K562 (cell line): ENCODE measurements around the gene SLC20A1. TPM values are rescaled to one million over a fixed set of nuclear protein-coding genes. Genes with fewer than 3 reads are reported as not detected.

Experiments
- CBFB ChIP-seq: sonication (generic); formaldehyde crosslinking; IDR thresholded peaks from 2 replicates; pipeline ENCODE4 v1.4.0; 2020; ENCODE audit warnings: mild to moderate bottlenecking, missing genetic modification reagents
- DIDO1 ChIP-seq: fragments of 450-650 bp; IDR thresholded peaks from 2 replicates; pipeline ENCODE4 v1.6.1; 2016; ENCODE audit warnings: low read depth, missing biosample characterization, missing genetic modification characterization
- E2F3 ChIP-seq: fragments of 250-450 bp; sonication (Bioruptor Pico); IDR thresholded peaks from 2 replicates; pipeline ENCODE4 v1.4.0; 2020; ENCODE audit warnings: mild to moderate bottlenecking
- EWSR1 ChIP-seq: fragments of 450-650 bp; IDR thresholded peaks from 2 replicates; pipeline ENCODE4 v1.6.1; 2018; ENCODE audit warnings: borderline replicate concordance, mild to moderate bottlenecking, low read depth, moderate library complexity; ENCODE audit not compliant: partially characterized antibody
- GTF2A2 ChIP-seq: IDR thresholded peaks from 2 replicates; pipeline ENCODE4 v1.6.1; 2016; ENCODE audit warnings: mild to moderate bottlenecking, missing genetic modification characterization, missing compliant biosample characterization
- HLTF ChIP-seq: fragments of 450-650 bp; IDR thresholded peaks from 2 replicates; pipeline ENCODE4 v1.6.1; 2016
- KAT7 ChIP-seq: sonication (generic); formaldehyde crosslinking; IDR thresholded peaks from 2 replicates; pipeline ENCODE4 v1.8.0; 2022; ENCODE audit warnings: missing genetic modification reagents, mild to moderate bottlenecking, borderline replicate concordance
- MYBL2 ChIP-seq, 2 experiments: fragments of 450-650 bp in 1 of 2; sonication (generic) in 1 of 2; formaldehyde crosslinking in 1 of 2; IDR thresholded peaks; 2 replicates each; pipeline versions ENCODE4 v1.6.1 to v1.8.1; 2017 to 2022; ENCODE audit warnings: borderline replicate concordance in 1 of 2, inconsistent platforms in 1 of 2, low read depth in 1 of 2, mild to moderate bottlenecking in 1 of 2, missing genetic modification reagents in 1 of 2, moderate library complexity in 1 of 2
- NR2F6 ChIP-seq: fragments of 450-650 bp; formaldehyde crosslinking; IDR thresholded peaks from 2 replicates; pipeline ENCODE4 v1.4.0; 2020; ENCODE audit warnings: mild to moderate bottlenecking
- PML ChIP-seq: IDR thresholded peaks from 2 replicates; pipeline ENCODE4 v1.6.1; 2012; ENCODE audit warnings: low read length, inconsistent platforms
- RFX7 ChIP-seq: fragments of 250-450 bp; sonication (Bioruptor Pico); IDR thresholded peaks from 2 replicates; pipeline ENCODE4 v1.5.1; 2021; ENCODE audit warnings: mild to moderate bottlenecking
- SRSF7 ChIP-seq: fragments of 200-400 bp; formaldehyde crosslinking; optimal IDR thresholded peaks from 2 replicates; pipeline ENCODE3; 2017; ENCODE audit warnings: mild to moderate bottlenecking, low read depth, low read length
- ZNF121 ChIP-seq: sonication (generic); formaldehyde crosslinking; conservative IDR thresholded peaks from 2 replicates; pipeline ENCODE4 v1.8.0; 2022; ENCODE audit warnings: missing genetic modification reagents
- ZNF143 ChIP-seq: sonication (generic); formaldehyde crosslinking; IDR thresholded peaks from 2 replicates; pipeline ENCODE4 v1.9.0; 2022; ENCODE audit warnings: mild to moderate bottlenecking, missing genetic modification reagents
- polyA plus RNA-seq, 8 experiments: library from polyadenylated mRNA; depleted of rRNA in 4 of 8; stranded (reverse) in 5 of 8; unstranded in 3 of 8; fragments of >200 nt; fragmentation: Nextera tagmentation in 2 of 8; fragmentation: Illumina TruSeq in 1 of 8; extraction: Ambion mirVana in 2 of 8; extraction: Trizol in 1 of 8; gene quantifications; 2 replicates each; pipeline versions ENCODE4 v1.2.1 to v1.2.3, GENCODE V29; 2011 to 2014; ENCODE audit warnings: inconsistent platforms in 1 of 8, missing spikeins in 1 of 8
- total RNA-seq, 7 experiments: library from RNA; depleted of rRNA in 6 of 7; stranded (reverse); fragments of >200 nt in 6 of 7; fragmentation: Illumina TruSeq in 2 of 7; extraction: Trizol in 2 of 7; gene quantifications; 2 replicates each; pipeline versions ENCODE4 v1.2.1 to v1.2.3, GENCODE V29; 2011 to 2021; ENCODE audit warnings: low replicate concordance in 1 of 7
- TF ChIP-seq, protein P1 (sequence below): fragments of 450-650 bp; IDR thresholded peaks from 2 replicates; pipeline ENCODE4 v1.6.1; 2016; ENCODE audit warnings: mild to moderate bottlenecking, moderate library complexity
- TF ChIP-seq, protein P2 (sequence below), 3 experiments: IDR thresholded peaks in 2 of 3; conservative IDR thresholded peaks in 1 of 3; 2 replicates each; pipeline ENCODE4 v1.5.1; 2011 to 2012; ENCODE audit warnings: low read length in 3 of 3, mild to moderate bottlenecking in 3 of 3, control low read depth in 2 of 3, improper control_type of control experiment in 1 of 3, inconsistent platforms in 1 of 3, low read depth in 1 of 3, mixed read lengths in 1 of 3, moderate library complexity in 1 of 3; ENCODE audit not compliant: insufficient read depth in 2 of 3

Gene SLC20A1
- total and polyA plus RNA-seq, 9 of the 15 experiments (the other 6 are each of a cell fraction or from before 2014, with no cell fraction given), result 53.8 to 150 (median 74.7) TPM

GRCh38 chr2:112712903-112713584, 67.3 kb downstream of the SLC20A1 start (continued):
- TF ChIP-seq, protein P1, sequence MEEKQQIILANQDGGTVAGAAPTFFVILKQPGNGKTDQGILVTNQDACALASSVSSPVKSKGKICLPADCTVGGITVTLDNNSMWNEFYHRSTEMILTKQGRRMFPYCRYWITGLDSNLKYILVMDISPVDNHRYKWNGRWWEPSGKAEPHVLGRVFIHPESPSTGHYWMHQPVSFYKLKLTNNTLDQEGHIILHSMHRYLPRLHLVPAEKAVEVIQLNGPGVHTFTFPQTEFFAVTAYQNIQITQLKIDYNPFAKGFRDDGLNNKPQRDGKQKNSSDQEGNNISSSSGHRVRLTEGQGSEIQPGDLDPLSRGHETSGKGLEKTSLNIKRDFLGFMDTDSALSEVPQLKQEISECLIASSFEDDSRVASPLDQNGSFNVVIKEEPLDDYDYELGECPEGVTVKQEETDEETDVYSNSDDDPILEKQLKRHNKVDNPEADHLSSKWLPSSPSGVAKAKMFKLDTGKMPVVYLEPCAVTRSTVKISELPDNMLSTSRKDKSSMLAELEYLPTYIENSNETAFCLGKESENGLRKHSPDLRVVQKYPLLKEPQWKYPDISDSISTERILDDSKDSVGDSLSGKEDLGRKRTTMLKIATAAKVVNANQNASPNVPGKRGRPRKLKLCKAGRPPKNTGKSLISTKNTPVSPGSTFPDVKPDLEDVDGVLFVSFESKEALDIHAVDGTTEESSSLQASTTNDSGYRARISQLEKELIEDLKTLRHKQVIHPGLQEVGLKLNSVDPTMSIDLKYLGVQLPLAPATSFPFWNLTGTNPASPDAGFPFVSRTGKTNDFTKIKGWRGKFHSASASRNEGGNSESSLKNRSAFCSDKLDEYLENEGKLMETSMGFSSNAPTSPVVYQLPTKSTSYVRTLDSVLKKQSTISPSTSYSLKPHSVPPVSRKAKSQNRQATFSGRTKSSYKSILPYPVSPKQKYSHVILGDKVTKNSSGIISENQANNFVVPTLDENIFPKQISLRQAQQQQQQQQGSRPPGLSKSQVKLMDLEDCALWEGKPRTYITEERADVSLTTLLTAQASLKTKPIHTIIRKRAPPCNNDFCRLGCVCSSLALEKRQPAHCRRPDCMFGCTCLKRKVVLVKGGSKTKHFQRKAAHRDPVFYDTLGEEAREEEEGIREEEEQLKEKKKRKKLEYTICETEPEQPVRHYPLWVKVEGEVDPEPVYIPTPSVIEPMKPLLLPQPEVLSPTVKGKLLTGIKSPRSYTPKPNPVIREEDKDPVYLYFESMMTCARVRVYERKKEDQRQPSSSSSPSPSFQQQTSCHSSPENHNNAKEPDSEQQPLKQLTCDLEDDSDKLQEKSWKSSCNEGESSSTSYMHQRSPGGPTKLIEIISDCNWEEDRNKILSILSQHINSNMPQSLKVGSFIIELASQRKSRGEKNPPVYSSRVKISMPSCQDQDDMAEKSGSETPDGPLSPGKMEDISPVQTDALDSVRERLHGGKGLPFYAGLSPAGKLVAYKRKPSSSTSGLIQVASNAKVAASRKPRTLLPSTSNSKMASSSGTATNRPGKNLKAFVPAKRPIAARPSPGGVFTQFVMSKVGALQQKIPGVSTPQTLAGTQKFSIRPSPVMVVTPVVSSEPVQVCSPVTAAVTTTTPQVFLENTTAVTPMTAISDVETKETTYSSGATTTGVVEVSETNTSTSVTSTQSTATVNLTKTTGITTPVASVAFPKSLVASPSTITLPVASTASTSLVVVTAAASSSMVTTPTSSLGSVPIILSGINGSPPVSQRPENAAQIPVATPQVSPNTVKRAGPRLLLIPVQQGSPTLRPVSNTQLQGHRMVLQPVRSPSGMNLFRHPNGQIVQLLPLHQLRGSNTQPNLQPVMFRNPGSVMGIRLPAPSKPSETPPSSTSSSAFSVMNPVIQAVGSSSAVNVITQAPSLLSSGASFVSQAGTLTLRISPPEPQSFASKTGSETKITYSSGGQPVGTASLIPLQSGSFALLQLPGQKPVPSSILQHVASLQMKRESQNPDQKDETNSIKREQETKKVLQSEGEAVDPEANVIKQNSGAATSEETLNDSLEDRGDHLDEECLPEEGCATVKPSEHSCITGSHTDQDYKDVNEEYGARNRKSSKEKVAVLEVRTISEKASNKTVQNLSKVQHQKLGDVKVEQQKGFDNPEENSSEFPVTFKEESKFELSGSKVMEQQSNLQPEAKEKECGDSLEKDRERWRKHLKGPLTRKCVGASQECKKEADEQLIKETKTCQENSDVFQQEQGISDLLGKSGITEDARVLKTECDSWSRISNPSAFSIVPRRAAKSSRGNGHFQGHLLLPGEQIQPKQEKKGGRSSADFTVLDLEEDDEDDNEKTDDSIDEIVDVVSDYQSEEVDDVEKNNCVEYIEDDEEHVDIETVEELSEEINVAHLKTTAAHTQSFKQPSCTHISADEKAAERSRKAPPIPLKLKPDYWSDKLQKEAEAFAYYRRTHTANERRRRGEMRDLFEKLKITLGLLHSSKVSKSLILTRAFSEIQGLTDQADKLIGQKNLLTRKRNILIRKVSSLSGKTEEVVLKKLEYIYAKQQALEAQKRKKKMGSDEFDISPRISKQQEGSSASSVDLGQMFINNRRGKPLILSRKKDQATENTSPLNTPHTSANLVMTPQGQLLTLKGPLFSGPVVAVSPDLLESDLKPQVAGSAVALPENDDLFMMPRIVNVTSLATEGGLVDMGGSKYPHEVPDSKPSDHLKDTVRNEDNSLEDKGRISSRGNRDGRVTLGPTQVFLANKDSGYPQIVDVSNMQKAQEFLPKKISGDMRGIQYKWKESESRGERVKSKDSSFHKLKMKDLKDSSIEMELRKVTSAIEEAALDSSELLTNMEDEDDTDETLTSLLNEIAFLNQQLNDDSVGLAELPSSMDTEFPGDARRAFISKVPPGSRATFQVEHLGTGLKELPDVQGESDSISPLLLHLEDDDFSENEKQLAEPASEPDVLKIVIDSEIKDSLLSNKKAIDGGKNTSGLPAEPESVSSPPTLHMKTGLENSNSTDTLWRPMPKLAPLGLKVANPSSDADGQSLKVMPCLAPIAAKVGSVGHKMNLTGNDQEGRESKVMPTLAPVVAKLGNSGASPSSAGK, result no peak
- TF ChIP-seq SRSF7 (no peak), DIDO1 (tag) (no peak), HLTF (no peak), NR2F6 (no peak), GTF2A2 (tag) (no peak), E2F3 (CRISPR knock-in tag) (no peak), MYBL2 (IDR thresholded peaks at IDR 0.05; ENCODE audit: low read depth) (no peak), MYBL2 (CRISPR knock-in tag; IDR thresholded peaks at IDR 0.05; ENCODE audit: borderline replicate concordance) (no peak), ZNF143 (CRISPR knock-in tag) (no peak), CBFB (CRISPR knock-in tag) (no peak), PML (no peak), RFX7 (CRISPR knock-in tag) (no peak), EWSR1 (no peak), KAT7 (CRISPR knock-in tag) (no peak), ZNF121 (CRISPR knock-in tag) (no peak)
- TF ChIP-seq, protein P2, sequence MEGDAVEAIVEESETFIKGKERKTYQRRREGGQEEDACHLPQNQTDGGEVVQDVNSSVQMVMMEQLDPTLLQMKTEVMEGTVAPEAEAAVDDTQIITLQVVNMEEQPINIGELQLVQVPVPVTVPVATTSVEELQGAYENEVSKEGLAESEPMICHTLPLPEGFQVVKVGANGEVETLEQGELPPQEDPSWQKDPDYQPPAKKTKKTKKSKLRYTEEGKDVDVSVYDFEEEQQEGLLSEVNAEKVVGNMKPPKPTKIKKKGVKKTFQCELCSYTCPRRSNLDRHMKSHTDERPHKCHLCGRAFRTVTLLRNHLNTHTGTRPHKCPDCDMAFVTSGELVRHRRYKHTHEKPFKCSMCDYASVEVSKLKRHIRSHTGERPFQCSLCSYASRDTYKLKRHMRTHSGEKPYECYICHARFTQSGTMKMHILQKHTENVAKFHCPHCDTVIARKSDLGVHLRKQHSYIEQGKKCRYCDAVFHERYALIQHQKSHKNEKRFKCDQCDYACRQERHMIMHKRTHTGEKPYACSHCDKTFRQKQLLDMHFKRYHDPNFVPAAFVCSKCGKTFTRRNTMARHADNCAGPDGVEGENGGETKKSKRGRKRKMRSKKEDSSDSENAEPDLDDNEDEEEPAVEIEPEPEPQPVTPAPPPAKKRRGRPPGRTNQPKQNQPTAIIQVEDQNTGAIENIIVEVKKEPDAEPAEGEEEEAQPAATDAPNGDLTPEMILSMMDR (IDR thresholded peaks at IDR 0.05 in 2 of 3, conservative IDR thresholded peaks at IDR 0.05 in 1 of 3; ENCODE audit: insufficient read depth in 2 of 3, low read depth in 1 of 3, low read length in 3 of 3), result no peak
